Mononuclear cell (primary cell): Measurements from ENCODE around the gene ATP6V0A1. TPM values are rescaled to one million over a fixed set of nuclear protein-coding genes. Genes with fewer than 3 reads are reported as not detected.

Experiments
- H3K27me3 ChIP-seq: 2 replicates; pipeline ENCODE4 v1.6.0; 2011; ENCODE audit warnings: low read length, control low read depth; ENCODE audit not compliant: insufficient read depth
- H3K4me1 ChIP-seq: 2 replicates; pipeline ENCODE4 v1.5.1; 2011; ENCODE audit warnings: mild to moderate bottlenecking, low read length, control low read depth; ENCODE audit not compliant: insufficient read depth
- H3K4me3 ChIP-seq: 2 replicates; pipeline ENCODE4 v1.5.1; 2011; ENCODE audit warnings: mild to moderate bottlenecking, low read length, moderate library complexity
- H3K9me3 ChIP-seq: 2 replicates; pipeline ENCODE4 v1.5.1; 2011; ENCODE audit warnings: low read depth, mild to moderate bottlenecking, control low read depth, low read length
- total RNA-seq: library from RNA; depleted of rRNA; stranded (reverse); fragments of >200 nt; gene quantifications from one replicate; pipeline ENCODE4 v1.2.3, GENCODE V29; 2012

Gene ATP6V0A1
- total RNA-seq, 1 donor: 38.4 TPM

- Histone ChIP-seq H3K4me3 (no peak overlapping the region), H3K27me3 (no peaks in the 10 kb centered on the region), H3K9me3 (no peaks in the 10 kb centered on the region), H3K4me1 (peaks cover 12% of the 10 kb centered on the region)
These were observed 25.6 kb downstream of the ATP6V0A1 start for GRCh38 chr17:42484304-42484703.

GRCh38 chr17:42485680-42486079 lies 27.0 kb downstream of the ATP6V0A1 start:
- Histone ChIP-seq H3K27me3 (no peaks in the 10 kb centered on the region), H3K4me3 (no peak overlapping the region), H3K9me3 (no peaks in the 10 kb centered on the region), H3K4me1 (peaks cover 12% of the 10 kb centered on the region)

- Histone ChIP-seq H3K4me3 (no peak overlapping the region), H3K9me3 (no peaks in the 10 kb centered on the region), H3K27me3 (no peaks in the 10 kb centered on the region), H3K4me1 (peaks cover 12% of the 10 kb centered on the region)
These were observed 29.4 kb downstream of the ATP6V0A1 start for GRCh38 chr17:42488032-42488431.

GRCh38 chr17:42493319-42493718 lies 34.6 kb downstream of the ATP6V0A1 start:
- no peak overlapping the region for H3K4me3 ChIP-seq
- no peaks in the 10 kb centered on the region for H3K27me3 ChIP-seq
- H3K4me1 ChIP-seq: no peaks in the 10 kb centered on the region
- H3K9me3 ChIP-seq: no peaks in the 10 kb centered on the region

GRCh38 chr17:42494673-42495072 lies 36.0 kb downstream of the ATP6V0A1 start:
- H3K27me3 ChIP-seq: no peaks in the 10 kb centered on the region
- H3K9me3 ChIP-seq: no peaks in the 10 kb centered on the region
- H3K4me1 ChIP-seq: no peaks in the 10 kb centered on the region
- H3K4me3 ChIP-seq: no peak overlapping the region

- no peaks in the 10 kb centered on the region for H3K9me3 ChIP-seq
- no peak overlapping the region for H3K4me3 ChIP-seq
- H3K27me3 ChIP-seq: no peaks in the 10 kb centered on the region
- no peaks in the 10 kb centered on the region for H3K4me1 ChIP-seq
These were observed 40.1 kb downstream of the ATP6V0A1 start for GRCh38 chr17:42498828-42499227.

GRCh38 chr17:42502091-42502490 lies 43.4 kb downstream of the ATP6V0A1 start:
- Histone ChIP-seq H3K4me3 (no peak overlapping the region), H3K9me3 (no peaks in the 10 kb centered on the region), H3K4me1 (no peaks in the 10 kb centered on the region), H3K27me3 (no peaks in the 10 kb centered on the region)

- Histone ChIP-seq H3K27me3 (no peaks in the 10 kb centered on the region), H3K4me3 (no peak overlapping the region), H3K9me3 (no peaks in the 10 kb centered on the region), H3K4me1 (no peaks in the 10 kb centered on the region)
These were observed 44.2 kb downstream of the ATP6V0A1 start for GRCh38 chr17:42502926-42503325.

- Histone ChIP-seq H3K4me3 (no peak overlapping the region), H3K27me3 (no peaks in the 10 kb centered on the region), H3K9me3 (no peaks in the 10 kb centered on the region), H3K4me1 (no peaks in the 10 kb centered on the region)
These were observed 49.0 kb downstream of the ATP6V0A1 start for GRCh38 chr17:42507671-42508070.

GRCh38 chr17:42508426-42509165 lies 49.9 kb downstream of the ATP6V0A1 start:
- no peaks in the 10 kb centered on the region for H3K4me1 ChIP-seq

GRCh38 chr17:42509409-42509808 lies 50.7 kb downstream of the ATP6V0A1 start:
- Histone ChIP-seq H3K9me3 (no peaks in the 10 kb centered on the region), H3K4me3 (no peak overlapping the region), H3K4me1 (no peaks in the 10 kb centered on the region), H3K27me3 (no peaks in the 10 kb centered on the region)

More at GRCh38 chr17:42508426-42509165, 49.9 kb downstream of the ATP6V0A1 start:
- no peaks in the 10 kb centered on the region for H3K27me3 ChIP-seq
- no peaks in the 10 kb centered on the region for H3K9me3 ChIP-seq
- H3K4me3 ChIP-seq: no peak overlapping the region

GRCh38 chr17:42509841-42510240 lies 51.2 kb downstream of the ATP6V0A1 start:
- no peaks in the 10 kb centered on the region for H3K4me1 ChIP-seq
- no peaks in the 10 kb centered on the region for H3K9me3 ChIP-seq
- no peak overlapping the region for H3K4me3 ChIP-seq
- H3K27me3 ChIP-seq: no peaks in the 10 kb centered on the region

GRCh38 chr17:42512246-42512645 lies 53.6 kb downstream of the ATP6V0A1 start:
- Histone ChIP-seq H3K4me3 (no peak overlapping the region), H3K4me1 (peaks cover 2% of the 10 kb centered on the region), H3K27me3 (no peaks in the 10 kb centered on the region), H3K9me3 (no peaks in the 10 kb centered on the region)

GRCh38 chr17:42512733-42513251 lies 54.1 kb downstream of the ATP6V0A1 start:
- H3K9me3 ChIP-seq: no peaks in the 10 kb centered on the region
- H3K4me1 ChIP-seq: peaks cover 8% of the 10 kb centered on the region
- H3K27me3 ChIP-seq: no peaks in the 10 kb centered on the region
- no peak overlapping the region for H3K4me3 ChIP-seq

- no peaks in the 10 kb centered on the region for H3K27me3 ChIP-seq
- no peaks in the 10 kb centered on the region for H3K9me3 ChIP-seq
- H3K4me1 ChIP-seq: peaks cover 17% of the 10 kb centered on the region
- no peak overlapping the region for H3K4me3 ChIP-seq
These were observed 55.0 kb downstream of the ATP6V0A1 start for GRCh38 chr17:42513686-42514085.

GRCh38 chr17:42514279-42514678 lies 55.6 kb downstream of the ATP6V0A1 start:
- H3K27me3 ChIP-seq: no peaks in the 10 kb centered on the region
- H3K4me3 ChIP-seq: no peak overlapping the region
- no peaks in the 10 kb centered on the region for H3K9me3 ChIP-seq
- H3K4me1 ChIP-seq: peaks cover 23% of the 10 kb centered on the region
